WERI-Rb-1 (cell line): ENCODE results near the gene PALM.

Experiments
- DNase-seq: peaks from one replicate; pipeline ENCODE4 v3.0.0-alpha.2; 2020
- H3K27ac ChIP-seq: fragments of 250-450 bp; sonication (Bioruptor Pico); 2 replicates; pipeline ENCODE4 v1.5.1; 2020; ENCODE audit warnings: mild to moderate bottlenecking, moderate library complexity
- H3K27me3 ChIP-seq: fragments of 250-450 bp; sonication (Bioruptor Pico); 2 replicates; pipeline ENCODE4 v1.5.1; 2021; ENCODE audit warnings: mild to moderate bottlenecking, low read depth, moderate library complexity; ENCODE audit not compliant: insufficient read depth, severe bottlenecking
- H3K36me3 ChIP-seq: fragments of 250-450 bp; sonication (Bioruptor Pico); 2 replicates; pipeline ENCODE4 v1.5.1; 2020; ENCODE audit warnings: mild to moderate bottlenecking, moderate library complexity
- H3K4me3 ChIP-seq: 2 replicates; pipeline ENCODE4 v1.5.1; 2011; ENCODE audit warnings: low read depth, mild to moderate bottlenecking, control low read depth, low read length
- H3K9me3 ChIP-seq: fragments of 250-450 bp; sonication (Bioruptor Pico); 2 replicates; pipeline ENCODE4 v1.5.1; 2021; ENCODE audit warnings: mild to moderate bottlenecking, moderate library complexity; ENCODE audit not compliant: severe bottlenecking
- CTCF ChIP-seq: IDR thresholded peaks from 2 replicates; pipeline ENCODE4 v1.5.1; 2011; ENCODE audit warnings: low read depth, mild to moderate bottlenecking, control low read depth, inconsistent platforms, low read length

The PALM gene

GRCh38 chr19:678791-679388 is 29.8 kb upstream of the PALM start:
- Histone ChIP-seq H3K9me3 (no peaks in the 10 kb centered on the region), H3K4me3 (no peak overlapping the region; the same call in 1 of the 2 replicates), H3K27ac (no peak overlapping the region), H3K27me3 (peaks cover 15% of the 10 kb centered on the region), H3K36me3 (no peaks in the 10 kb centered on the region; the same call in 1 of the 2 replicates)
- DNase-seq, result no peak
- TF ChIP-seq CTCF, result no peak

GRCh38 chr19:679418-680286 is 29.1 kb upstream of the PALM start:
- H3K36me3 ChIP-seq, result no peaks in the 10 kb centered on the region; the same call in 1 of the 2 replicates
- DNase-seq, result peak; percentile 44
- H3K4me3 ChIP-seq, result peak overlapping the region; percentile 61
- H3K27me3 ChIP-seq, result peaks cover 15% of the 10 kb centered on the region
- no peaks in the 10 kb centered on the region for H3K9me3 ChIP-seq
- peak overlapping the region; percentile 96 for H3K27ac ChIP-seq
- no peak for TF ChIP-seq CTCF

- peak; percentile 72 for TF ChIP-seq CTCF
- peaks cover 11% of the 10 kb centered on the region for H3K27me3 ChIP-seq
- no peaks in the 10 kb centered on the region; the same call in 1 of the 2 replicates for H3K36me3 ChIP-seq
- DNase-seq, result peak; percentile 99
- H3K9me3 ChIP-seq, result no peaks in the 10 kb centered on the region
- H3K4me3 ChIP-seq, result peak overlapping the region; percentile 64
- peak overlapping the region; percentile 96 for H3K27ac ChIP-seq
These were observed 28.3 kb upstream of the PALM start for GRCh38 chr19:680287-681028.

- Histone ChIP-seq H3K27me3 (peaks cover 5% of the 10 kb centered on the region), H3K27ac (peak overlapping the region; percentile 70), H3K4me3 (peak overlapping the region; percentile 64), H3K9me3 (no peaks in the 10 kb centered on the region), H3K36me3 (no peaks in the 10 kb centered on the region; the same call in 1 of the 2 replicates)
- no peak for TF ChIP-seq CTCF
- DNase-seq, result peak; percentile 95
These were observed 27.4 kb upstream of the PALM start for GRCh38 chr19:681029-682019.
